Islet precursor cell (in vitro differentiated cells): ENCODE measurements around the gene ANKRD22.
"Not testable (repeated sequence)": the region's sequence is repeated elsewhere in the genome, so short reads cannot be mapped to it uniquely, and the experiment has no call there.

ENCODE experiments used
- DNase-seq: peaks from one replicate; pipeline ENCODE4 v3.0.0-alpha.2; 2018

ANKRD22 gene

GRCh38 chr10:88877298-88877697 lies 25.7 kb upstream of the ANKRD22 start:
- no peak for DNase-seq

- no peak for DNase-seq
These were observed 23.4 kb upstream of the ANKRD22 start for GRCh38 chr10:88875081-88875480.

GRCh38 chr10:88874281-88874680 lies 22.6 kb upstream of the ANKRD22 start:
- DNase-seq: no peak

- no peak for DNase-seq
These were observed 22.1 kb upstream of the ANKRD22 start for GRCh38 chr10:88873757-88874156.

GRCh38 chr10:88870089-88870488 lies 18.4 kb upstream of the ANKRD22 start:
- no peak for DNase-seq

- no peak for DNase-seq
These were observed 14.8 kb upstream of the ANKRD22 start for GRCh38 chr10:88866454-88866853.

GRCh38 chr10:88865281-88865876 lies 13.7 kb upstream of the ANKRD22 start:
- no peak for DNase-seq

GRCh38 chr10:88861036-88861435 lies 9.4 kb upstream of the ANKRD22 start:
- no peak for DNase-seq

GRCh38 chr10:88858491-88858890 lies 6.8 kb upstream of the ANKRD22 start:
- DNase-seq: no peak

- no peak for DNase-seq
These were observed 6.2 kb upstream of the ANKRD22 start for GRCh38 chr10:88857831-88858230.

GRCh38 chr10:88854684-88855083 lies 3.0 kb upstream of the ANKRD22 start:
- no peak for DNase-seq

GRCh38 chr10:88853155-88853881 lies 1.7 kb upstream of the ANKRD22 start:
- no peak for DNase-seq

- DNase-seq: no peak
These were observed 683 bp upstream of the ANKRD22 start for GRCh38 chr10:88852327-88852726.

- no peak for DNase-seq
These were observed 932 bp downstream of the ANKRD22 start for GRCh38 chr10:88850712-88851111.

GRCh38 chr10:88849234-88849633 lies 2.4 kb downstream of the ANKRD22 start:
- DNase-seq: no peak

- no peak for DNase-seq
These were observed 3.1 kb downstream of the ANKRD22 start for GRCh38 chr10:88848499-88848898.

GRCh38 chr10:88843171-88843570 lies 8.5 kb downstream of the ANKRD22 start:
- no peak for DNase-seq

- DNase-seq: no peak
These were observed 10.1 kb downstream of the ANKRD22 start for GRCh38 chr10:88841316-88842111.

- DNase-seq: no peak
These were observed 10.8 kb downstream of the ANKRD22 start for GRCh38 chr10:88840881-88841280.

- DNase-seq: no peak
These were observed 11.5 kb downstream of the ANKRD22 start for GRCh38 chr10:88840104-88840503.

- DNase-seq: no peak
These were observed 12.8 kb downstream of the ANKRD22 start for GRCh38 chr10:88838766-88839350.

GRCh38 chr10:88837632-88838031 lies 14.0 kb downstream of the ANKRD22 start:
- not testable (repeated sequence) for DNase-seq

- no peak for DNase-seq
These were observed 15.8 kb downstream of the ANKRD22 start for GRCh38 chr10:88835910-88836221.
